RPMI7951 (cell line): ENCODE results near the gene TCTN2. TPM values are rescaled to one million over a fixed set of nuclear protein-coding genes. Genes with fewer than 3 reads are reported as not detected.
A peak's percentile ranks its signal among the peaks of the same experiment; 100 is the strongest.

Experiments
- DNase-seq: peaks from one replicate; pipeline ENCODE4 v3.0.0-alpha.2; 2012; ENCODE audit warnings: low read depth
- total RNA-seq: library from RNA; depleted of rRNA; stranded (reverse); fragments of >200 nt; shearing (Covaris generic); gene quantifications from 2 replicates; pipeline ENCODE4 v1.2.3, GENCODE V29; 2014; rRNA removed

Gene TCTN2
- 15.2 and 18.3 TPM in 2 replicates for total RNA-seq

DNA sequence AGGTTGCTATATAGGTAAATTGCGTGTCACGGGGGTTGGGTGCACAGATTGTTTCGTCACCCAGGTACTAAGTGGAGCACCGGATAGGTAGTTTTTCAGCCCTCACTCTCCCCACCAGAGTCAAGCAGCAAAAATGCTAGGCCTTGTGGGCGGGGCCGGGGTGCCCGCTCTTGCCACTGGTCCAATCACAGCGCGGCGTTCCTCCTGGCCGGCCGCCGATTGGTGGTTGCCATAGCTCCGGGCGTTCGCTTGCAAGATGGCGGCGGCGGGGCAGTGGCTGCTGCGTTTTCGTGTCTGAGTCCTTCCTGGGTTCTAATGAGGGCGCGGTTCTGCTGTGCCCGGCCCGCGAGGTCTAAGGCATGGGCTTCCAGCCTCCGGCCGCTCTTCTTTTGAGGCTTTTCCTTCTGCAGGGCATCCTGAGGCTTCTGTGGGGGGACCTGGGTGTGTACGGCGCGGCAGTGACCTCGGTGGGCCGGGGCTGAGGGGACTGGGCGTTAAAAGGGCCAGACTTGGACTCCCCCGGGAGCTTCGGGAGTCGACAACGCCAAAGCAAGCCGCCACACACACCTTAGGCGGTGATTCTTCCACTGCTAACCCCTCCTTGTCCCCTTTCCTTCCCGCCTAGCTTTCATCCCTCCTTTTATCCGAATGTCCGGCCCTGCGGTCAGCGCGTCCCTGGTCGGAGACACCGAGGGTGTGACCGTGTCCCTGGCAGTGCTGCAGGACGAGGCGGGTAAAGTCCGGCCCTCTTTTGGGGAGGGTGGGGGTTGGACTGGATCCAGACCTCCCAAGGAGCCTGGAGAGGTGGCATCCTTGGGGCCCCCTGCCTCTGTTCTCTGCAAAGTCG lies at the start of gene TCTN2:
Gene TCTN2 (plus strand): TSS at position 232 of the 847 bp plus-strand sequence. CDS start 128 bp downstream, at position 360.
- DNase-seq, result peak; percentile 88

DNA sequence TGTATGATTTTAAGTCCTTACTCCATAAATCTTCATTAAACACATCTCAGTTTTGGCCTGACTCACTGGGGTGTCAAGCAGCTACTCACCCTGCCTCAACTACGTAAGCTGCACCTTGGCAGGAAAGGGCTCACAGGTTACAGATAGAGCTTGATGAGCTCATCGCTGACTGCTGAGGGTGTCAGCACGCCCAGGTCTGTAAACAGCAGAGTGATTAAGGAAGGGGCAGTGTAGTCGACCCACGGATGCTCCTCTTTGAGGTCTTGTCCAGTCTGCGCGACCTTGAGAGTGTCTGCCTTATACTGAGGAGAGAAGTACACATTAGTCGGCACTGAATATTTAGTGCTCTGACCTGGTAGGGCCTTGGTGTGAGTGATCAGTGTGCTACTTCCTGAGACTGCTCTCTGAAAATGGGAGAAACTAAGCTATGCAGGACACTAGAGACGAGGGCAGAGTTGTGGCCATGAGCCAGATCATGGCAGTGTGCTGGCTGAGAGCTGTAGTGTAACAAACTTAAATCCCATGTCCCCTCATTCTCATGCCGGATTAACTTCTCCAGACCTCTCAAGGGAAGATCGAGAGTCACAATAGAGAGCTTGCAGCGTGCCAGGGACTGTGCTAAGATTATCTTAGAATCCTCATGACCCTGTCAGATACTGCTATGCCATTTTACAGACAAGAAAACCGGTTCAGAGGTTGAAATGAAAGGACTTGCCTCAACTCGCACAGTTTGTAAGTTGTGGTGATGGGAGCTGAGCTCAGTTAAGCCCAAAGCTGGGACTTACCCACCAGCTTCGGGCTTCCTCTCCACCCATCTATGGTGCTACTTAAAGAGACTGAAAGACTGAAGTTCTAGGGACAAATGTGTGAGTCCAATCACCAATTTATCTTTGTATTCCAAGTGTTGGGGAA lies 49.0 kb upstream of the TCTN2 start:
- DNase-seq, result no peak

DNA sequence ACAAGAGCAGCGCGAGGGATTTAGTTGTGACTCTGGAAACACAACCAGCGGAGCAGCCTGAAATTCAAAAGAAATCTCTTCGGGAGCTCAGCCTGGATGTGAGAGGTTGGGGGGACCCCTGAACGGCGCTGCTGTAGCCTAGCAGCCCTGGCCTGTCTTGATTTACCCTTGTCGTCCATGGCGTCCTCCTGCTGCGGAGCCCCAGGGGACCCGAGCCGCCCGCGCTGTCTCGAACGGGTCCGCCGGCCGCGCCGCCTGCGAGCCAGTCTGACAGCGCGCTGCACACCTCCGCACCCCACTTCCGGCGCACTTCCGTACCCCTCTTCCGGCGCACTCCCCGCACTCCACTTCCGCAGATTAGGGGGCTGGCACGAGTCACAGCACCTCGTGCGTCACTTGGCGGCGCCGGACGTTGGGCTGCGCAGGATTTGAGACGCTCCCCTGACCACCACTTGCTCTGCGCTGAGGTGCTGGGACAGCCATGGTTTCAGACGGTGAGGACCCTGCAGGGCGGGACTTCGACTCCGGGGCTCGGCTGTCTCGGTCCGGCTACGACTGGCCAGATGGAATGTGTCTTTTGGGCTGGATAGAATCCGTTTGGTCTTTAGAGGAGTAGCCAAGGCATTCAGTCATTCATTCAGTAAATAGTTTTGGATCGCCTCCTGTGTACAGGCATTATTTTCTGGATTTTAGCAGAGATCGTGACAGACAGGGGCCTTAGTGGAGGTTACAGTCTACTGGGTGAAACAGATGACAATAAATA lies 37.4 kb upstream of the TCTN2 start, which contains the start of the genes EIF2B1 and GTF2H3:
Gene EIF2B1 (minus strand): TSS at position 308 of the 763 bp plus-strand sequence. CDS start 129 bp downstream, at position 179.
Gene GTF2H3 (plus strand): TSS at position 451 of the 763 bp plus-strand sequence. CDS start 31 bp downstream, at position 482.
- DNase-seq, result peak; percentile 94

DNA sequence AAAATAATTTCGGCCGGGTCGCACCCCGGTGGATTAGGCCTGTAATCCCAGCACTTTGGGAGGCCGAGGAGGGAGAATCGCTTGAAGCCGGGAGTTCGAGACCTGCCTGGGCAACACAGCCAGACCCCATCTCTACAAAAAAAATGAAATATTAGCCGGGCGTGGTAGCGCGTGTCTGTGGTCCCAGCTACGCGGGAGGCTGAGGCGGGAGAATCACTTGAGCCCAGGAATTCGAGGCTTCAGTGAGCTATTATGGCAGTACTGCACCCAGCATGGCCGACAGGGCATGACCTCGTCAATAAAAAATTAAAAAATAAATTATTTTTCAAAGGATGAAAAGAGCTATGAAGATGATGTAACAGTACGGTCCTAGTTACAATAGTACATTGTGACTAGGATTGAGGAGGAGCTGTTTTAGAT lies 36.8 kb upstream of the TCTN2 start:
- DNase-seq, result no peak

DNA sequence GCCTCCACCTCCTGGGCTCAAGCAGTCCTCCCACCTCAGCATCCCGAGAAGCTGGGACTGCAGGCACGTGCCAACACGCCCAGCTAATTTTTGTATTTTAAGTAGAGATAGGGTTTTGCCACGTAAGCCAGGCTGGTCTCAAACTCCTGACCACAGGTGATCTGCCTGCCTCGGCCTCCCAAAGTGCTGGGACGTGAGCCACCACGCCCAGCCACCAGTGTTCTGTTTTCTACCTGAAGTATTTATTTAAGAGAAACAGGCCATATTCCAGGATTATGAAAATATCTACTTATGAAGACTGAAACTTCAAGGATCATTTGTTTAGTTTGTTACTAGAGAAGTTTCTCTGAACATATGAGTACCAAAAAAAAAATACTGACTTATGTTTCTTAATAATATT lies 27.0 kb upstream of the TCTN2 start:
- DNase-seq, result no peak

DNA sequence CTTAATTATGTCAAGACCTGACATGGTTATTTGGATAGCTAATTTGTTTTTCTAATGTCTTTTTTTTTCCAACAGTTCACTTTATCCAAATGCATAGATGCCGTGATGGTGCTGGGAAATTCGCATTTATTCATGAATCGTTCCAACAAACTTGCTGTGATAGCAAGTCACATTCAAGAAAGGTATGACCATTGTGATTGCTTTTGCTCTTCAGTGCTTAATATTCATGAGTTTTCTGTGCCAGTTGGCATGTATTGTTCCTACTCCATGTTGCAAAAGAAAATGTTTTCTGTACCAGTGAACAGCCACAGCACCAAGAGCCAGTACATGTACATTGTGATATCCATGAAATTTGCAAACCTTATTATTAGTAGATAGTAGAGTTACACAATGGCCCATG lies 25.5 kb upstream of the TCTN2 start:
- DNase-seq, result no peak

DNA sequence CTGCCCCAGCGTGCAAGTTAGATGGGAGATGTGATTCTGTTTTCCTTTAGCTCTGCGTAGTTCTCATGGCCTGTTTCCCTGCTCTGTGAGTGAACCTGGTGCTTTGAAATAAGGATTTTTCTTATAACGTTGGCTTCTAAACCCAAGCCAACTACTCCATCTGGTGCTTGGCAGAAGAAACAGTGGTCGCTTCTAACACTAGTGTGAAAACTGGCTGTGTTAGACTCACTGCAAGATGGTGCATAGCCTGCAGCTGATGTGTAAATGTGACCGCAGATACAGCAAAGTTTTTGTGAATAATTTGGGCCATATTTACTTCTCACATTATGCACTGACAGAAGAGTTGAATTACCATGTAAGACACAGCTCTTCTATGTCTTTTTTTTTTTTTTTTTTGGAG lies 25.0 kb upstream of the TCTN2 start:
- DNase-seq, result no peak

DNA sequence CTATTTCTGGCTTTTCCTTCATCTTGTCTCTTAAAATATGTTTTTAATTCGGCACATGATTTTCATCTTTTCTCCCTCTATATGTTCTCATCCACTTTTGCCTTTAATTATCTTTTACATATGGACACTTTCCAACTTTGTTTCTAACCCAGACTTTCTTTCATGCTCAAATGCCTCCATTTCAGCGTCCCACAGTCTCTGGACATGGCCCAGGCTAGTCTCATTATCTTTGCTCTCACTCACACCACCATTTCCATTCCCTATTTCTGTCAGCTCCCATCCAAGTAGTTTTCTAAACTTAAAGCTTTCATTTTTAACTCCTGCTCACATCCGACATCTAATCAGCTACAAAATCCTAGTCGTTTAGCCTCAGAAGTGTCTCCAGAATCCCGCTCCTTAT lies 22.5 kb upstream of the TCTN2 start:
- DNase-seq, result no peak

DNA sequence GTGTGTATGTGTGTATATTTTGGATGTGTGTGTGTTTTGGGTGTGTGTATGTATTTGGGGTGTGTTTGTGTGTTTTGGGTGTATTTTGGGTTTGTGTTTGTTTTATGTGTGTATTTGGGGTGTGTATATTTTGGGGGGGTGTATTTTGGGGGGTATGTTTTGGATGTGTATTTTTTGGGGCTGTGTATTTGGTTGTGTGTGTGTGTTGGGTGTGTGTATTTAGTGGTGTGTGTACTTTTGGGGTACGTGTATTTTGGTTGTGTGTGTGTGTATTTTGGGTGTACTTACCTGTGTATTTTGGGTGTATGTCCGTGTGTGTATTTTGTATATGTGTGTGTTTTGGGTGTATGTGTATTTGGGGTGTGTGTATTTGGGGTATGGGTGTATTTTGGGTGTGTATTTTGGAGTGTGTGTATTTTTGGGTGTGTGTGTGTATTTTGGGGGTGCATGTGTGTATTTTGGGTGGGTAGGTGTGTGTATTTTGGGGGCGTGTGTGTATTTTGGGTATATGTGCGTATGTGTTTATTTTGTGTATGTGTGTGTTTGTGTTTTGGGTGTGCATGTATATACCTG lies 16.7 kb upstream of the TCTN2 start:
- no peak for DNase-seq

DNA sequence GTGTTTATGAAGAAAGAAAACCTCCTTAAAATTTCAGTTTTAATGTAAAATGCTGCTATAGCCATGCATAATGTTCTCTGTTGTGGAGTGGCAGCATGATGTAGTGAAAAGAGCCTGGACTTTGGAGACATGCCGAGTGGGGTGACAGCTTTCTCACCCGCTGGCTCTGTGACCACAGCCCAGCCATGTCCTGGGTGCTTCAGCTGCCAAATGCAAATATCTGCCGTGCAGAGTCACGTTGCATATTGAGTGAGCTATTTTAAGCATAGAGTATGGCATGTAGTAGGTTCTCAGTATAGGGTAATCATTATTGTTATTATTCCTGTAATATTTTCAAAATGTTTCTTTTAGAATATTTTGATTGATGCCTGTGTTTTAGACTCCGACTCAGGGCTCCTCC lies 15.5 kb upstream of the TCTN2 start:
- no peak for DNase-seq

DNA sequence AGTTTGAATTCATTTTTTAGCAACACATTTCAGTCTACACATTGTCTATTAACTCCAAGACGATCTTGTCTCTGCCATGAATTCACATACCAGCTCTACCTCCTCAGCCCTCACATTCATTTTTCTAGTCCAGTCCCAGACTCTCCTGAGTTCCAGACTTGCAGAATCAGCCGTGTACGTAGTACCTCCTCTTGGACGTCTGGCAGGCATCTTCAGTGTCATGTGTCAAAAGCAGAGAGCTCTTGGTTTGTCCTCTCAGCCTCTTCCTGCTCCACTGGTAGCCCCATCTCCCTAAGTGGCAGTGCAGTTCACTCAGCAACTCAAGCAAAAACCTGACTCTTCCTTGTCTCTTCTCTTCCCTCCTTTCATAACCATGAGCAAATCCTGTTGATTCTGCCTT lies 14.5 kb upstream of the TCTN2 start:
- DNase-seq, result no peak

DNA sequence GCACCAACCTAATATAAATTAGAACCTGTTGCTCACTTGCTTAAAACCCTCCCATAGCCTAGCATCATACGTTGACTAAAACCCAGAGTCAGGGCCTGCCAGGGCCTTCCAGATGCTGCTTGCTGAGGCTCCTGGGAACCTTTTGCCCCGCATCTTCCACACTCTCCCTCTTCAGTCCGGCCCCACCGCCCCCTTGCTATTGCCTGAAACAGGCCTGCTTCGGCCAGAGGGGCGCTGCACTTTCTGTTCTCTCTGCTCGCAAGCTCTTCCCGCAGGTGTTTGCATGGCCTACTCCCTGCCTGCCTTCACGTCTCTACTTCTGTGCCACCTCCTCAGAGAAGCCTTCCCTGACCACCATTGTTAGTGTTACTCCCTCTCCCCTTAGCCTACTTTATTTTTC lies 13.7 kb upstream of the TCTN2 start:
- no peak for DNase-seq

DNA sequence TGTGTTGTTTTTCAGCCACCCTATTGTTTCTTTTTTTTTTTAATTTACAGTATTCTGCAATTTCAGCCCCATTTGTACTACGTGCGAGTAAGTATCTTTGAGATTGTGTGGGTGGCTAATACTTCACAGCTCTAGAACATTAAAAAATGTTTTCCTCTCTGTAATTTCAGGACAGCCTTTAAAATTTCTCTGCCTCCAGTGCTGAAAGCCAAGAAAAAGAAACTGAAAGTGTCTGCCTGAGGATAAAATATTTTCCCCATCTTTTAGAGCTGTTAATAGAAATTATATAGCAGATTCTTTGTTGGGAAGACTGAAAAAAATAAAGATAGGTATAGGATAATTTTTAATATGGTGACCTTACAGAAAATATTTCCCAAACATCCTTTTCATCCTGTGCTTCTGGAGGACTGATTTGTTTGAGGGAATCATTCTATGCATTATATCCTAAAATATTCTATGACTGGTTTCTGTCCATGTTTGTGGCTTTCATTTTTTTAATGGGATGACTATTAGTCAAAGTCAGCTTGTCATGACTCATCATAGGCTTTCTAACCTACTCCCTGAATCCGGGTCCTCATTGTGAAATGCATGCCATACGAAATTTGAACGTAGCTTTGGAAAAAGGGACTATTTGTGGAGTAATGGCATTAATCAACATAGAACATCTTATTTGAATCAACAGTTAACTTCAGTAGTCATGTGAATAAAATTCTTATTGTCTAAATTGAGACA lies 10.8 kb upstream of the TCTN2 start:
- DNase-seq, result peak; percentile 75

DNA sequence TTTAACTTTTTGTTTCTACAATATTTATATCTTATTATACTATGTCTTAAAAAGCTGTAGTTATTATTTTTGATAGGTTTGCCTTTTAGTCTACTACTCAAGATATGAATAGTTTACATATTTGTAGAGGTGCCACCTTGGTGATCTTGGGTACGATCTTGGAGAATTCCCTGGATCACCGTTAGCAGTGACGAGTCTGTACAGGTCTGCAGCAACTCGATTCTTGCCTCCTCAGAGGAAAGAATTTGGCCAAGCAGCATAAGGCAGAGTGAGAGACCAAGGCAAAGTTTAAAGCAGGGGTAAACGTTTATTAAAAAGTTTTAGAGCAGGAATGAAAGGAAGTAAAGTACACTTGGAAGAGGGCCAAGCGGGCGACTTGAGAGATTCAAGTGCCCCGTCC lies 3.1 kb upstream of the TCTN2 start:
- DNase-seq, result no peak

DNA sequence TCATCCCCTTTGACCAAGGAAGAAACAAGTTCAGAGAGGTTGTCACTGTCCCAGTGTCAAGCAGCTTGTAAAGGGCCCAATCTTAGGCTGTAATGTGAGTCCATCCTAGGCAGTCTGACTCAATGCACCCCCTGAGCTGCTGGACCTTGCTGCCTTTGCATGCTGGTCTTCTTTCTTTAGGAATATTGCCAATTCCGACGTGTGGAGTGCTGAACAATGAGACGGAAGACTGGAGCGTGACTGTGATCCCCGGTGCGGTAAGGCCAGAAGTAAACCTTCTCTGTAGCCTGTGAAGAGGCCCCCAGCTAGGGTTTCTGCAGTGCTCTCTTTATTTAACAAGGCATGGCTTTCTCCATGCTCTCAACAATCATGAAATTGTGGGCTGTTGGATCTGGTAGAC lies 963 bp downstream of the TCTN2 start:
- DNase-seq, result peak; percentile 51

DNA sequence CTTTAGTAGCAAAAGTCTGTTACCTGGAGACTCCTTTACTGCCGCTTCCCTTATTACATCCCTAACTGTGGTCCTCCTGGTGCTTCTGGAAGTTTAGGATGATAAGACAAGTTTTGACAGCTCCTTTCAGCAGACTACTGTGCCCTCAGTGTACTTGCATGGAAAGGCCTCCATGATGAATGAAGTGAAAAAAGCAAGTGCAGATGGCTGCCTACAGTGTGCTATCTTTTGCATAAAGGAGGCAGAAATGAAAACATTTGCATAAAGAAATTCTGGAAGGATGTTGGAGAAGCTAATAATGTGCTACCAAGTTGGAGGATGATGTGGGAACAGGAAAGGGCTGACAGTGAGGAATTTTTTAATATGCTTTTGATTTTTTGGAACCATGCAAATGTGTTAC lies 4.5 kb downstream of the TCTN2 start:
- DNase-seq, result no peak

DNA sequence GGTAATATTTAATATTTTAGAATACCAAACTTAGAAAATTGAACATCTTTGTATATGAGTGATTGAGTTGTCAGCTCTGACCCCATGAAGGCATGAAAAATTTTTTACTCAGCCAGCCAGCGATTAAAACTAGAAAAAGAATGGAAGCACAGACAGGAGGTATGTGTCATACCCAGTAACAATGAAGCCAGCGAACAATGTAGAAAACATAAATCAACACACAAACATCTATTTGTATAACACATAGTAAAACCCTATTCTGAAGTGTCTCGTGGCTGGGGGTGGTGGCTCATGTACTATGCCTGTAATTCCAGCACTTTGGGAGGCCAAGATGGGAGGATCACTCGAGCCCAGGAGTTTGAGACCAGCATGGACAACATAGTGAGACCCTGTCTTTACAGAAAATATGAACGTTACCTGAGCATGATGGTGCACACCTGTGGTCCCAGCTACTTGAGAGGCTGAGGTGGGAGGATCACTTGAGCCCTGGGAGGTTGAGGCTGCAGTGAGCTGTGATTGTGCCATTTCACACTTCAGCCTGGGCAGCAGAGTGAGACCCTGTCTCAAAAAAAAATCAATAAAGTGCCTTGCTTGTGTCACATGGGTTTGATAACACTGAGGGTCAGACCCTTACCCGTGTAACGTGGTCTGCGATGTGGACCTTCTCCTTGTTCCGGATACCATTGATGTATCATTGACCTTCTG lies 5.9 kb downstream of the TCTN2 start:
- no peak for DNase-seq

DNA sequence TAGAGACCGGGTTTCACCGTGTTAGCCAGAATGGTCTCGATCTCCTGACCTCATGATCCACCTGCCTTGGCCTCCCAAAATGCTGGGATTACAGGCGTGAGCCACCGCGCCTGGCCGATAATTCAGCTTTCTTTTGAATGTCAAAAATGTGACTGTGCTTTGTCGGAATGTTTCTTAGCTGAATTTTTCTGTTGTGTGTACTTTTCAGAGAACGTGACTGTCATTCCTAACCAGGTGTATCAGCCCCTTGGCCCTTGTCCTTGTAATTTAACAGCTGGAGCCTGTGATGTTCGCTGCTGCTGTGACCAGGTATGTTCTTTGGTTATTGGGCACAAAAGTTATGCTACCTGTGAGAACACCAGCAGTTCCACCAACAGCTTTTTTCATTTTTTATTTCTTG lies 8.1 kb downstream of the TCTN2 start:
- DNase-seq, result no peak

DNA sequence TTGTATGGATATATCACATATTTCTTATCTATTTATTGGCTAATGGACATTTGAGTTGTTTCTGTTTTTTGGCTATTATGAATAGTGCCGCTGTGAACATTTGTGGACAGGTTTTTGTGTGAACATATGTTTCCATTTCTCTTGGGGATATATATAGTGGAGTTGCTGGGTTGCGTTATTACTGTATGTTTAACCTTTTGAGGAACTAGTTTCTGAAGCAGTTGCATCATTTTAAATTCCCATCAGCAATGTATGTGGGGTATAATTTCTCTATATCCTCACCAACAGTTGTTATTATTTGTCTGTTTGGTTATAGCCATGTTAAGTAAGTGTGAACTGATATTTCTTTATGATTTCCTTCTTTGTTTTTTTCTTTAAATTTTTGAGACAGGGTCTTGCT lies 10.7 kb downstream of the TCTN2 start:
- no peak for DNase-seq

DNA sequence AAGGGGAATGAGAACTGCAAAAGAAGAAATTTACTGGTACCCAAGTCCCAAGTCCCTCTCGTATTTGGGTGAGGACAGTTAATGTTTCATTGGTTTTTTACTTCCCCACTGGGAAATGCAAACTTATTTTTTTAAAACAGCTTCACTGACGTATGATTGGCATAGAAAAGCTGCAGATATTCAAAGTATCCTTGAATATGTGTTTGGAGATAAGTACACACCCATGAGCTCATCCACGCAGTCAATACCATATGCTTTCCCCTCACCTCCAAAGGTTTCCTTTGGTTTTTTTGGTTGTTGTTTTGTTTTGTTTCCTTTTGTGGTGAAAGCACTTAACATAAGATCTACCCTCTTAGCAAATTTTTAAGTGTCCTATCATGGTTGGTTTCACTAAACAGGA lies 13.1 kb downstream of the TCTN2 start:
- DNase-seq, result no peak
